ENCODE results near the gene ZNF205. TPM values are rescaled to one million over a fixed set of nuclear protein-coding genes. Genes with fewer than 3 reads are reported as not detected.

Gene ZNF205
- polyA plus RNA-seq, 2 donors, result 8.4 to 18.0 TPM

- Histone ChIP-seq H3K9me3 (ENCODE audit: control insufficient read depth in 2 of 2, insufficient read depth in 1 of 2, low read depth in 1 of 2, low read length in 1 of 2) (peaks cover 0 to 4% of the 10 kb centered on the region in 2 donors), H3K27ac (ENCODE audit: low read depth in 2 of 2, low read length in 1 of 2) (no peak overlapping the region), H3K4me3 (ENCODE audit: low read depth in 1 of 2, low read length in 2 of 2) (no peak overlapping the region), H3K27me3 (ENCODE audit: control insufficient read depth in 1 of 2, insufficient read depth in 2 of 2, low read length in 2 of 2) (no peaks in the 10 kb centered on the region), H3K36me3 (ENCODE audit: control insufficient read depth in 2 of 2, insufficient read depth in 2 of 2, low read length in 1 of 2) (no peaks in the 10 kb centered on the region), H3K4me1 (ENCODE audit: control insufficient read depth in 2 of 2, insufficient read depth in 2 of 2, low read length in 1 of 2) (peaks cover 3 to 13% of the 10 kb centered on the region in 2 donors)
- 59 to 62% methylated on average over 29 of the region's 29 CpGs for WGBS, 2 donors
Observed at GRCh38 chr16:3101018-3101840, 11.2 kb upstream of the ZNF205 start.

- WGBS, 2 donors, result 45 to 53% methylated on average over 27 of the region's 27 CpGs
- Histone ChIP-seq H3K4me1 (ENCODE audit: control insufficient read depth in 2 of 2, insufficient read depth in 2 of 2, low read length in 1 of 2) (peaks cover 3 to 13% of the 10 kb centered on the region in 2 donors), H3K27me3 (ENCODE audit: control insufficient read depth in 1 of 2, insufficient read depth in 2 of 2, low read length in 2 of 2) (no peaks in the 10 kb centered on the region), H3K9me3 (ENCODE audit: control insufficient read depth in 2 of 2, insufficient read depth in 1 of 2, low read depth in 1 of 2, low read length in 1 of 2) (peaks cover 0 to 4% of the 10 kb centered on the region in 2 donors), H3K27ac (ENCODE audit: low read depth in 2 of 2, low read length in 1 of 2) (no peak overlapping the region), H3K4me3 (ENCODE audit: low read depth in 1 of 2, low read length in 2 of 2) (no peak overlapping the region), H3K36me3 (ENCODE audit: control insufficient read depth in 2 of 2, insufficient read depth in 2 of 2, low read length in 1 of 2) (no peaks in the 10 kb centered on the region)
Observed at GRCh38 chr16:3101841-3102470, 10.4 kb upstream of the ZNF205 start.

GRCh38 chr16:3106205-3106928 lies 6.0 kb upstream of the ZNF205 start:
- H3K36me3 ChIP-seq (ENCODE audit: control insufficient read depth in 2 of 2, insufficient read depth in 2 of 2, low read length in 1 of 2), result no peaks in the 10 kb centered on the region
- no peaks in the 10 kb centered on the region for H3K9me3 ChIP-seq (ENCODE audit: control insufficient read depth in 2 of 2, insufficient read depth in 1 of 2, low read depth in 1 of 2, low read length in 1 of 2)
- 1% methylated on average over 55 to 74 of the region's 74 CpGs for WGBS, 2 donors
- H3K27me3 ChIP-seq (ENCODE audit: control insufficient read depth in 1 of 2, insufficient read depth in 2 of 2, low read length in 2 of 2), result no peaks in the 10 kb centered on the region
- H3K4me3 ChIP-seq (ENCODE audit: low read depth in 1 of 2, low read length in 2 of 2), result peak overlapping the region; percentile 55 to 58
- peak overlapping the region; percentile 75 to 81 for H3K27ac ChIP-seq (ENCODE audit: low read depth in 2 of 2, low read length in 1 of 2)
- no peaks in the 10 kb centered on the region for H3K4me1 ChIP-seq (ENCODE audit: control insufficient read depth in 2 of 2, insufficient read depth in 2 of 2, low read length in 1 of 2)

- peaks cover 4 to 7% of the 10 kb centered on the region in 2 donors for H3K4me1 ChIP-seq (ENCODE audit: control insufficient read depth in 2 of 2, insufficient read depth in 2 of 2, low read length in 1 of 2)
- H3K4me3 ChIP-seq (ENCODE audit: low read depth in 1 of 2, low read length in 2 of 2), result peak overlapping the region; percentile 66 to 84
- H3K27ac ChIP-seq (ENCODE audit: low read depth in 2 of 2, low read length in 1 of 2), result peak overlapping the region; percentile 17 to 50
- peaks cover 2 to 4% of the 10 kb centered on the region in 2 donors for H3K36me3 ChIP-seq (ENCODE audit: control insufficient read depth in 2 of 2, insufficient read depth in 2 of 2, low read length in 1 of 2)
- no peaks in the 10 kb centered on the region for H3K9me3 ChIP-seq (ENCODE audit: control insufficient read depth in 2 of 2, insufficient read depth in 1 of 2, low read depth in 1 of 2, low read length in 1 of 2)
- H3K27me3 ChIP-seq (ENCODE audit: control insufficient read depth in 1 of 2, insufficient read depth in 2 of 2, low read length in 2 of 2), result no peaks in the 10 kb centered on the region
- WGBS, 2 donors, result 19 to 20% methylated on average over 19 of the region's 19 CpGs
Observed at GRCh38 chr16:3112881-3113574, 642 bp downstream of the ZNF205 start.

GRCh38 chr16:3113765-3114479 lies 1.5 kb downstream of the ZNF205 start:
- H3K36me3 ChIP-seq (ENCODE audit: control insufficient read depth in 2 of 2, insufficient read depth in 2 of 2, low read length in 1 of 2), result peaks cover 2 to 4% of the 10 kb centered on the region in 2 donors
- 49% methylated on average over 17 of the region's 17 CpGs for WGBS, 2 donors
- H3K4me1 ChIP-seq (ENCODE audit: control insufficient read depth in 2 of 2, insufficient read depth in 2 of 2, low read length in 1 of 2), result peaks cover 4 to 7% of the 10 kb centered on the region in 2 donors
- no peaks in the 10 kb centered on the region for H3K9me3 ChIP-seq (ENCODE audit: control insufficient read depth in 2 of 2, insufficient read depth in 1 of 2, low read depth in 1 of 2, low read length in 1 of 2)
- H3K4me3 ChIP-seq (ENCODE audit: low read depth in 1 of 2, low read length in 2 of 2), result peak overlapping the region in 1 of 2 donors; percentile 84
- H3K27me3 ChIP-seq (ENCODE audit: control insufficient read depth in 1 of 2, insufficient read depth in 2 of 2, low read length in 2 of 2), result no peaks in the 10 kb centered on the region
- H3K27ac ChIP-seq (ENCODE audit: low read depth in 2 of 2, low read length in 1 of 2), result no peak overlapping the region

- no peak overlapping the region for H3K4me3 ChIP-seq (ENCODE audit: low read depth in 1 of 2, low read length in 2 of 2)
- WGBS, 2 donors, result 91 to 92% methylated on average over 12 of the region's 12 CpGs
- H3K9me3 ChIP-seq (ENCODE audit: control insufficient read depth in 2 of 2, insufficient read depth in 1 of 2, low read depth in 1 of 2, low read length in 1 of 2), result no peaks in the 10 kb centered on the region
- H3K36me3 ChIP-seq (ENCODE audit: control insufficient read depth in 2 of 2, insufficient read depth in 2 of 2, low read length in 1 of 2), result peaks cover 2 to 11% of the 10 kb centered on the region in 2 donors
- H3K27ac ChIP-seq (ENCODE audit: low read depth in 2 of 2, low read length in 1 of 2), result no peak overlapping the region
- H3K4me1 ChIP-seq (ENCODE audit: control insufficient read depth in 2 of 2, insufficient read depth in 2 of 2, low read length in 1 of 2), result peaks cover 4 to 7% of the 10 kb centered on the region in 2 donors
- no peaks in the 10 kb centered on the region for H3K27me3 ChIP-seq (ENCODE audit: control insufficient read depth in 1 of 2, insufficient read depth in 2 of 2, low read length in 2 of 2)
Observed at GRCh38 chr16:3115003-3115402, 2.6 kb downstream of the ZNF205 start.

GRCh38 chr16:3115561-3115960 lies 3.2 kb downstream of the ZNF205 start:
- H3K27ac ChIP-seq (ENCODE audit: low read depth in 2 of 2, low read length in 1 of 2), result no peak overlapping the region
- H3K4me1 ChIP-seq (ENCODE audit: control insufficient read depth in 2 of 2, insufficient read depth in 2 of 2, low read length in 1 of 2), result peaks cover 4 to 7% of the 10 kb centered on the region in 2 donors
- no peak overlapping the region for H3K4me3 ChIP-seq (ENCODE audit: low read depth in 1 of 2, low read length in 2 of 2)
- 76 to 90% methylated on average over 10 to 14 of the region's 14 CpGs for WGBS, 2 donors
- H3K36me3 ChIP-seq (ENCODE audit: control insufficient read depth in 2 of 2, insufficient read depth in 2 of 2, low read length in 1 of 2), result peaks cover 2 to 17% of the 10 kb centered on the region in 2 donors
- no peaks in the 10 kb centered on the region for H3K9me3 ChIP-seq (ENCODE audit: control insufficient read depth in 2 of 2, insufficient read depth in 1 of 2, low read depth in 1 of 2, low read length in 1 of 2)
- no peaks in the 10 kb centered on the region for H3K27me3 ChIP-seq (ENCODE audit: control insufficient read depth in 1 of 2, insufficient read depth in 2 of 2, low read length in 2 of 2)

- peaks cover 2 to 19% of the 10 kb centered on the region in 2 donors for H3K36me3 ChIP-seq (ENCODE audit: control insufficient read depth in 2 of 2, insufficient read depth in 2 of 2, low read length in 1 of 2)
- H3K9me3 ChIP-seq (ENCODE audit: control insufficient read depth in 2 of 2, insufficient read depth in 1 of 2, low read depth in 1 of 2, low read length in 1 of 2), result no peaks in the 10 kb centered on the region
- H3K27me3 ChIP-seq (ENCODE audit: control insufficient read depth in 1 of 2, insufficient read depth in 2 of 2, low read length in 2 of 2), result no peaks in the 10 kb centered on the region
- 69 to 78% methylated on average over 16 of the region's 16 CpGs for WGBS, 2 donors
- H3K27ac ChIP-seq (ENCODE audit: low read depth in 2 of 2, low read length in 1 of 2), result no peak overlapping the region
- no peak overlapping the region for H3K4me3 ChIP-seq (ENCODE audit: low read depth in 1 of 2, low read length in 2 of 2)
- H3K4me1 ChIP-seq (ENCODE audit: control insufficient read depth in 2 of 2, insufficient read depth in 2 of 2, low read length in 1 of 2), result peaks cover 0 to 6% of the 10 kb centered on the region in 2 donors
Observed at GRCh38 chr16:3118204-3118790, 5.9 kb downstream of the ZNF205 start.

Measured in esophagus (tissue), 2 donors.